H1 (cell line): ENCODE measurements around the gene GABBR1. TPM values are rescaled to one million over a fixed set of nuclear protein-coding genes. Genes with fewer than 3 reads are reported as not detected.

ENCODE experiments used
- KDM1A ChIP-seq: fragments of 200-600, 300-600 bp; sonication (generic); IDR thresholded peaks from 2 replicates; pipeline ENCODE4 v1.7.1; 2016; ENCODE audit warnings: mild to moderate bottlenecking, low read length, borderline replicate concordance
- KDM5A ChIP-seq: fragments of 200-600 bp; IDR thresholded peaks from 2 replicates; pipeline ENCODE4 v1.7.1; 2012; ENCODE audit warnings: mild to moderate bottlenecking, low read length, inconsistent platforms, mixed read lengths
- NANOG ChIP-seq: IDR thresholded peaks from 2 replicates; pipeline ENCODE4 v1.6.1; 2011; ENCODE audit warnings: low read length, low read depth, mild to moderate bottlenecking, inconsistent platforms; ENCODE audit not compliant: insufficient read depth, poor library complexity, severe bottlenecking
- POLR2AphosphoS5 ChIP-seq: IDR thresholded peaks from 2 replicates; pipeline ENCODE4 v1.6.1; 2011; ENCODE audit warnings: low read depth, low read length
- SIN3A ChIP-seq, 2 experiments: IDR thresholded peaks in 1 of 2; conservative IDR thresholded peaks in 1 of 2; 2 replicates each; pipeline ENCODE4 v1.6.1; 2011 to 2012; ENCODE audit warnings: low read length in 2 of 2, improper control_type of control experiment in 1 of 2, low read depth in 1 of 2, mild to moderate bottlenecking in 1 of 2
- polyA plus RNA-seq, 7 experiments: library from polyadenylated mRNA; depleted of rRNA in 3 of 7; stranded (reverse) in 5 of 7; unstranded in 2 of 7; fragments of >200 nt in 5 of 7; fragments of 200-250 nt in 2 of 7; gene quantifications; 1 replicate in 5 of 7; 2 replicates in 1 of 7; 4 replicates in 1 of 7; pipeline versions ENCODE4 v1.2.1 to v1.2.3, GENCODE V29; 2011 to 2013; ENCODE audit warnings: missing spikeins in 2 of 7, mixed read lengths in 2 of 7
- total RNA-seq: library from RNA; stranded (reverse); fragmentation: NEBNext Ultra II Directional; extraction: Animal tissue kit (Norgen Biotek cat#: 25700); gene quantifications from 2 replicates; pipeline ENCODE4 v1.2.1, GENCODE V29; 2021
- TF ChIP-seq, protein P1 (sequence below): fragments of 300-600 bp; sonication (generic); IDR thresholded peaks from 2 replicates; pipeline ENCODE4 v1.7.1; 2012; ENCODE audit warnings: low read length, moderate library complexity, mild to moderate bottlenecking, inconsistent platforms; ENCODE audit not compliant: insufficient replicate concordance
- TF ChIP-seq, protein P2 (sequence below): IDR thresholded peaks from 2 replicates; pipeline ENCODE4 v1.6.1; 2012; ENCODE audit warnings: low read length, inconsistent platforms

The GABBR1 gene
- total and polyA plus RNA-seq, 2 of the 8 experiments (the other 6 are each of a cell fraction or from before 2014, with no cell fraction given): 75.9 to 78.3 TPM

DNA sequence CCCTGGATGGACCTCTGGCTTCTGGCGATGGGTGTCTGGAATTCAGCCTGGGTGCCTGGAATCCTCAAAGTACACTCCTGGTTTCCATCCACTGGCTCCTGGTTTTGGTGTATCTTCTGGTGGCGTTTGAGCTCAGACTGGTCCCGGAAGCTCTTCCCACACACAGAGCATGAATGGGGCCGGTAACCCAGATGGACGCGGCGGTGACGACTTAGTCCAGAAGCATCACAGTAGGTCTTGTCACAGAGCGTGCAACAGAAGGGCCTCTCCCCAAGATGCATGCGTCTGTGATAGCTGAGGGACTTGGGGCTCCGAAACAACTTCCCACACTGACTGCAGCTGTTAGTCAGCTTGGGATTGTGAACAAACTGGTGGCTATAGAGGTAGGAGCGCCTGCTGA lies 40.2 kb upstream of the GABBR1 start (continued):
- TF ChIP-seq, protein P1, sequence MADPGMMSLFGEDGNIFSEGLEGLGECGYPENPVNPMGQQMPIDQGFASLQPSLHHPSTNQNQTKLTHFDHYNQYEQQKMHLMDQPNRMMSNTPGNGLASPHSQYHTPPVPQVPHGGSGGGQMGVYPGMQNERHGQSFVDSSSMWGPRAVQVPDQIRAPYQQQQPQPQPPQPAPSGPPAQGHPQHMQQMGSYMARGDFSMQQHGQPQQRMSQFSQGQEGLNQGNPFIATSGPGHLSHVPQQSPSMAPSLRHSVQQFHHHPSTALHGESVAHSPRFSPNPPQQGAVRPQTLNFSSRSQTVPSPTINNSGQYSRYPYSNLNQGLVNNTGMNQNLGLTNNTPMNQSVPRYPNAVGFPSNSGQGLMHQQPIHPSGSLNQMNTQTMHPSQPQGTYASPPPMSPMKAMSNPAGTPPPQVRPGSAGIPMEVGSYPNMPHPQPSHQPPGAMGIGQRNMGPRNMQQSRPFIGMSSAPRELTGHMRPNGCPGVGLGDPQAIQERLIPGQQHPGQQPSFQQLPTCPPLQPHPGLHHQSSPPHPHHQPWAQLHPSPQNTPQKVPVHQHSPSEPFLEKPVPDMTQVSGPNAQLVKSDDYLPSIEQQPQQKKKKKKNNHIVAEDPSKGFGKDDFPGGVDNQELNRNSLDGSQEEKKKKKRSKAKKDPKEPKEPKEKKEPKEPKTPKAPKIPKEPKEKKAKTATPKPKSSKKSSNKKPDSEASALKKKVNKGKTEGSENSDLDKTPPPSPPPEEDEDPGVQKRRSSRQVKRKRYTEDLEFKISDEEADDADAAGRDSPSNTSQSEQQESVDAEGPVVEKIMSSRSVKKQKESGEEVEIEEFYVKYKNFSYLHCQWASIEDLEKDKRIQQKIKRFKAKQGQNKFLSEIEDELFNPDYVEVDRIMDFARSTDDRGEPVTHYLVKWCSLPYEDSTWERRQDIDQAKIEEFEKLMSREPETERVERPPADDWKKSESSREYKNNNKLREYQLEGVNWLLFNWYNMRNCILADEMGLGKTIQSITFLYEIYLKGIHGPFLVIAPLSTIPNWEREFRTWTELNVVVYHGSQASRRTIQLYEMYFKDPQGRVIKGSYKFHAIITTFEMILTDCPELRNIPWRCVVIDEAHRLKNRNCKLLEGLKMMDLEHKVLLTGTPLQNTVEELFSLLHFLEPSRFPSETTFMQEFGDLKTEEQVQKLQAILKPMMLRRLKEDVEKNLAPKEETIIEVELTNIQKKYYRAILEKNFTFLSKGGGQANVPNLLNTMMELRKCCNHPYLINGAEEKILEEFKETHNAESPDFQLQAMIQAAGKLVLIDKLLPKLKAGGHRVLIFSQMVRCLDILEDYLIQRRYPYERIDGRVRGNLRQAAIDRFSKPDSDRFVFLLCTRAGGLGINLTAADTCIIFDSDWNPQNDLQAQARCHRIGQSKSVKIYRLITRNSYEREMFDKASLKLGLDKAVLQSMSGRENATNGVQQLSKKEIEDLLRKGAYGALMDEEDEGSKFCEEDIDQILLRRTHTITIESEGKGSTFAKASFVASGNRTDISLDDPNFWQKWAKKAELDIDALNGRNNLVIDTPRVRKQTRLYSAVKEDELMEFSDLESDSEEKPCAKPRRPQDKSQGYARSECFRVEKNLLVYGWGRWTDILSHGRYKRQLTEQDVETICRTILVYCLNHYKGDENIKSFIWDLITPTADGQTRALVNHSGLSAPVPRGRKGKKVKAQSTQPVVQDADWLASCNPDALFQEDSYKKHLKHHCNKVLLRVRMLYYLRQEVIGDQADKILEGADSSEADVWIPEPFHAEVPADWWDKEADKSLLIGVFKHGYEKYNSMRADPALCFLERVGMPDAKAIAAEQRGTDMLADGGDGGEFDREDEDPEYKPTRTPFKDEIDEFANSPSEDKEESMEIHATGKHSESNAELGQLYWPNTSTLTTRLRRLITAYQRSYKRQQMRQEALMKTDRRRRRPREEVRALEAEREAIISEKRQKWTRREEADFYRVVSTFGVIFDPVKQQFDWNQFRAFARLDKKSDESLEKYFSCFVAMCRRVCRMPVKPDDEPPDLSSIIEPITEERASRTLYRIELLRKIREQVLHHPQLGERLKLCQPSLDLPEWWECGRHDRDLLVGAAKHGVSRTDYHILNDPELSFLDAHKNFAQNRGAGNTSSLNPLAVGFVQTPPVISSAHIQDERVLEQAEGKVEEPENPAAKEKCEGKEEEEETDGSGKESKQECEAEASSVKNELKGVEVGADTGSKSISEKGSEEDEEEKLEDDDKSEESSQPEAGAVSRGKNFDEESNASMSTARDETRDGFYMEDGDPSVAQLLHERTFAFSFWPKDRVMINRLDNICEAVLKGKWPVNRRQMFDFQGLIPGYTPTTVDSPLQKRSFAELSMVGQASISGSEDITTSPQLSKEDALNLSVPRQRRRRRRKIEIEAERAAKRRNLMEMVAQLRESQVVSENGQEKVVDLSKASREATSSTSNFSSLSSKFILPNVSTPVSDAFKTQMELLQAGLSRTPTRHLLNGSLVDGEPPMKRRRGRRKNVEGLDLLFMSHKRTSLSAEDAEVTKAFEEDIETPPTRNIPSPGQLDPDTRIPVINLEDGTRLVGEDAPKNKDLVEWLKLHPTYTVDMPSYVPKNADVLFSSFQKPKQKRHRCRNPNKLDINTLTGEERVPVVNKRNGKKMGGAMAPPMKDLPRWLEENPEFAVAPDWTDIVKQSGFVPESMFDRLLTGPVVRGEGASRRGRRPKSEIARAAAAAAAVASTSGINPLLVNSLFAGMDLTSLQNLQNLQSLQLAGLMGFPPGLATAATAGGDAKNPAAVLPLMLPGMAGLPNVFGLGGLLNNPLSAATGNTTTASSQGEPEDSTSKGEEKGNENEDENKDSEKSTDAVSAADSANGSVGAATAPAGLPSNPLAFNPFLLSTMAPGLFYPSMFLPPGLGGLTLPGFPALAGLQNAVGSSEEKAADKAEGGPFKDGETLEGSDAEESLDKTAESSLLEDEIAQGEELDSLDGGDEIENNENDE: no peak
- TF ChIP-seq, protein P2, sequence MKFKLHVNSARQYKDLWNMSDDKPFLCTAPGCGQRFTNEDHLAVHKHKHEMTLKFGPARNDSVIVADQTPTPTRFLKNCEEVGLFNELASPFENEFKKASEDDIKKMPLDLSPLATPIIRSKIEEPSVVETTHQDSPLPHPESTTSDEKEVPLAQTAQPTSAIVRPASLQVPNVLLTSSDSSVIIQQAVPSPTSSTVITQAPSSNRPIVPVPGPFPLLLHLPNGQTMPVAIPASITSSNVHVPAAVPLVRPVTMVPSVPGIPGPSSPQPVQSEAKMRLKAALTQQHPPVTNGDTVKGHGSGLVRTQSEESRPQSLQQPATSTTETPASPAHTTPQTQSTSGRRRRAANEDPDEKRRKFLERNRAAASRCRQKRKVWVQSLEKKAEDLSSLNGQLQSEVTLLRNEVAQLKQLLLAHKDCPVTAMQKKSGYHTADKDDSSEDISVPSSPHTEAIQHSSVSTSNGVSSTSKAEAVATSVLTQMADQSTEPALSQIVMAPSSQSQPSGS: no peak
- TF ChIP-seq KDM5A: no peak
- no peak for TF ChIP-seq SIN3A (conservative IDR thresholded peaks at IDR 0.05 in 1 of 2, IDR thresholded peaks at IDR 0.05 in 1 of 2; ENCODE audit: low read depth in 1 of 2, low read length in 2 of 2)
- TF ChIP-seq KDM1A: no peak
- no peak for TF ChIP-seq POLR2AphosphoS5
- TF ChIP-seq NANOG: no peak
